ENCODE measurements around the gene STK25.

GRCh38 chr2:241555711-241556110 lies 47.3 kb upstream of the STK25 start:
- TF ChIP-seq, protein P1, sequence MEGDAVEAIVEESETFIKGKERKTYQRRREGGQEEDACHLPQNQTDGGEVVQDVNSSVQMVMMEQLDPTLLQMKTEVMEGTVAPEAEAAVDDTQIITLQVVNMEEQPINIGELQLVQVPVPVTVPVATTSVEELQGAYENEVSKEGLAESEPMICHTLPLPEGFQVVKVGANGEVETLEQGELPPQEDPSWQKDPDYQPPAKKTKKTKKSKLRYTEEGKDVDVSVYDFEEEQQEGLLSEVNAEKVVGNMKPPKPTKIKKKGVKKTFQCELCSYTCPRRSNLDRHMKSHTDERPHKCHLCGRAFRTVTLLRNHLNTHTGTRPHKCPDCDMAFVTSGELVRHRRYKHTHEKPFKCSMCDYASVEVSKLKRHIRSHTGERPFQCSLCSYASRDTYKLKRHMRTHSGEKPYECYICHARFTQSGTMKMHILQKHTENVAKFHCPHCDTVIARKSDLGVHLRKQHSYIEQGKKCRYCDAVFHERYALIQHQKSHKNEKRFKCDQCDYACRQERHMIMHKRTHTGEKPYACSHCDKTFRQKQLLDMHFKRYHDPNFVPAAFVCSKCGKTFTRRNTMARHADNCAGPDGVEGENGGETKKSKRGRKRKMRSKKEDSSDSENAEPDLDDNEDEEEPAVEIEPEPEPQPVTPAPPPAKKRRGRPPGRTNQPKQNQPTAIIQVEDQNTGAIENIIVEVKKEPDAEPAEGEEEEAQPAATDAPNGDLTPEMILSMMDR (IDR thresholded peaks at IDR 0.05; ENCODE audit: low read length): no peak
- TF ChIP-seq EZH2 (optimal IDR thresholded peaks at IDR 0.05; ENCODE audit: low read depth, low read length) (no peak), EZH2phosphoT487 (IDR thresholded peaks at IDR 0.05; ENCODE audit: low read length) (no peak)
